ENCODE results near the gene ACMSD.
A peak's percentile ranks its signal among the peaks of the same experiment; 100 is the strongest.
"Not testable (repeated sequence)": the region's sequence is repeated elsewhere in the genome, so short reads cannot be mapped to it uniquely, and the experiment has no call there.

ACMSD gene

GRCh38 chr2:134903701-134904100, 65.3 kb downstream of the ACMSD start:
- no CpG with 5 or more reads among the region's 13 CpGs for WGBS (ENCODE audit: insufficient coverage, insufficient read length)
- H3K27me3 ChIP-seq (ENCODE audit: control insufficient read depth, insufficient read depth, low read length); H3K27ac ChIP-seq (ENCODE audit: low read length); H3K4me3 ChIP-seq (ENCODE audit: low read length); H3K9me3 ChIP-seq (ENCODE audit: control insufficient read depth, insufficient read depth, low read length); DNase-seq (ENCODE audit: low read depth, low spot score); H3K4me1 ChIP-seq (ENCODE audit: control insufficient read depth, insufficient read depth, low read length); H3K36me3 ChIP-seq (ENCODE audit: control insufficient read depth, insufficient read depth, low read length): not testable (repeated sequence)

- WGBS (ENCODE audit: insufficient coverage, insufficient read length): no CpG with 5 or more reads among the region's 2 CpGs
- no peak overlapping the region for H3K4me3 ChIP-seq (ENCODE audit: low read length)
- no peak for DNase-seq (ENCODE audit: low read depth, low spot score)
Measured at GRCh38 chr2:134905168-134905567, 66.8 kb downstream of the ACMSD start.

GRCh38 chr2:134906726-134907125, 68.3 kb downstream of the ACMSD start:
- no CpG with 5 or more reads among the region's 2 CpGs for WGBS (ENCODE audit: insufficient coverage, insufficient read length)
- no peaks in the 10 kb centered on the region for H3K9me3 ChIP-seq (ENCODE audit: control insufficient read depth, insufficient read depth, low read length)
- DNase-seq (ENCODE audit: low read depth, low spot score): no peak
- no peaks in the 10 kb centered on the region for H3K4me1 ChIP-seq (ENCODE audit: control insufficient read depth, insufficient read depth, low read length)
- no peak overlapping the region for H3K27ac ChIP-seq (ENCODE audit: low read length)
- no peaks in the 10 kb centered on the region for H3K36me3 ChIP-seq (ENCODE audit: control insufficient read depth, insufficient read depth, low read length)
- H3K27me3 ChIP-seq (ENCODE audit: control insufficient read depth, insufficient read depth, low read length): no peaks in the 10 kb centered on the region
- no peak overlapping the region for H3K4me3 ChIP-seq (ENCODE audit: low read length)

More at GRCh38 chr2:134905168-134905567, 66.8 kb downstream of the ACMSD start:
- Histone ChIP-seq H3K4me1 (ENCODE audit: control insufficient read depth, insufficient read depth, low read length) (no peaks in the 10 kb centered on the region), H3K9me3 (ENCODE audit: control insufficient read depth, insufficient read depth, low read length) (no peaks in the 10 kb centered on the region), H3K36me3 (ENCODE audit: control insufficient read depth, insufficient read depth, low read length) (no peaks in the 10 kb centered on the region), H3K27ac (ENCODE audit: low read length) (no peak overlapping the region), H3K27me3 (ENCODE audit: control insufficient read depth, insufficient read depth, low read length) (no peaks in the 10 kb centered on the region)

DNA sequence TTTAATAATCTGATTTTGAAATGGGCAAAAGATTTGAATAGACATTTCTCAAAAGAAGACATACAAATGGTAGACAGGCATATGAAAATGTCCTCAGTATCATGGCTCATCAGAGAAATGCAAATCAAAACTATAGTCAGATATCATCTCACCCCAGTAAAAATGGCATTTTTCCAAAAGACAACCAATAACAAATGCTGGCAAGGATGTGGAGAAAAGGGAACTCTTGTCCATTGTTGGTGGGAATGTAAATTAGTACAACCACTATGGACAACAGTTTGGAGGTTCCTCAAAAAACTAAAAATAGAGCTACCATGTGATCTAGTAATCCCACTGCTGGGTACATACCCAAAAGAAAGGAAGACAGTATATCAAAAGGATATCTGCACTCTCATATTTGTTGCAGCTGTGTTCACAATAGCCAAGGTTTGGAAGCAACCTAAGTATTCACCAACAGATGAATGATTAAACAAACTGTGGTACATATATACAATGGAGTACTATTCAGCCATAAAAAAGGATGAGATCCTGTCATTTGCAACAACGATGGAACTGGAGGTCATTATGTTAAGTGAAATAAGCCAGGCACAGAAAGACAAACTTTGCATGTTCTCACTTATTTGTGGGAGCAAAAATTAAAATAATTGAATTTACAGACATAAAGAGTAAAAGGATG, 69.2 kb downstream of the ACMSD start:
- whole genome bisulfite sequencing (ENCODE audit: insufficient coverage, insufficient read length): no CpG with 5 or more reads among the region's 1 CpG
- H3K27me3 ChIP-seq (ENCODE audit: control insufficient read depth, insufficient read depth, low read length); H3K4me3 ChIP-seq (ENCODE audit: low read length); H3K9me3 ChIP-seq (ENCODE audit: control insufficient read depth, insufficient read depth, low read length); DNase-seq (ENCODE audit: low read depth, low spot score); H3K27ac ChIP-seq (ENCODE audit: low read length); H3K4me1 ChIP-seq (ENCODE audit: control insufficient read depth, insufficient read depth, low read length); H3K36me3 ChIP-seq (ENCODE audit: control insufficient read depth, insufficient read depth, low read length): not testable (repeated sequence)

DNA sequence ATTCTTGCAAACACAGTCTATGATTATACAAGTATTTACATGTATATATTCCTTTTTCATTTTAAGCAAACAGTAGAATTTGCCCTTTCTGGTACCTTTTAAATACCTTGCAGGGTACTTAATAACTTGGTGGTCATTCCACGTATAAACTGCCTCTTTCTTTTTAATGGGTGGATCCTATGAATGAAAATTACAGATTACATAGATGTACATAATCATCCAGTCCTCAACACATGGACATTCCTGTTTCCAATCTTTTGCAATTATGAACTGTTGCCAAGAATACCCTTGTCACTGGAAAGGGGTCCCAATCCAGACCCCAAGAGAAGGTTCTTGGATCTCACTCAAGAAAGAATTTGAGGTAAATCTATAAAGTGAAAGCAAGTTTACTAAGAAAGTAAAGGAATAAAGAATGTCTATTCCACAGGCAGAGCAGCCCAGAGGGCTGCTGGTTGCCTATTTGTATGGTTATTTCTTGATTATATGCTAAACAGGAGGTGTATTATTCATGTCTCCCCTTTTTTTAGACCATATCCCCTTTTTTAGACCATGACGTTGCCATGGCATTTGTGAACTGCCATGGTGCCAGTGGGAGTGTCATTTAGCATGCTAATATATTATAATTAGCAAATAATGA, 72.5 kb downstream of the ACMSD start:
- Histone ChIP-seq H3K9me3 (ENCODE audit: control insufficient read depth, insufficient read depth, low read length) (no peaks in the 10 kb centered on the region), H3K27me3 (ENCODE audit: control insufficient read depth, insufficient read depth, low read length) (no peaks in the 10 kb centered on the region), H3K27ac (ENCODE audit: low read length) (no peak overlapping the region), H3K4me3 (ENCODE audit: low read length) (no peak overlapping the region), H3K36me3 (ENCODE audit: control insufficient read depth, insufficient read depth, low read length) (no peaks in the 10 kb centered on the region), H3K4me1 (ENCODE audit: control insufficient read depth, insufficient read depth, low read length) (no peaks in the 10 kb centered on the region)
- no CpG with 5 or more reads among the region's 2 CpGs for WGBS (ENCODE audit: insufficient coverage, insufficient read length)
- no peak for DNase-seq (ENCODE audit: low read depth, low spot score)

DNA sequence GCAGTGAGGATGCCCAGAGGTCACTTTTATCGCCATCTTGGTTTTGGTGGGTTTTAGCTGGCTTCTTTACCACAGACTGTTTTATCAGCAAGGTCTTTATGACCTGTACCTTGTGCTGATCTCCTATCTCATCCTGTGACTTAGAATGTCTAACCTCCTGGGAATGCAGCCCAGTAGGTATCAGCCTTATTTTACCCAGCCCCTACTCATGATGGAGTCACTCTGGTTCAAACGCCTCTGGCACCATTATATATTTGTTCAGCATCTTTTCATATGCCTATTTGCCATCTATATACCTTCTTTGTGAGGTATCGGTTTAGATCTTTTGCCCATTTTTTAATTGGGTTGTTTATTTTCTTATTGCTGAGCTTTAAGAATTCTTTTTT, 73.0 kb downstream of the ACMSD start:
- Histone ChIP-seq H3K4me3 (ENCODE audit: low read length) (no peak overlapping the region), H3K4me1 (ENCODE audit: control insufficient read depth, insufficient read depth, low read length) (no peaks in the 10 kb centered on the region), H3K9me3 (ENCODE audit: control insufficient read depth, insufficient read depth, low read length) (no peaks in the 10 kb centered on the region), H3K27me3 (ENCODE audit: control insufficient read depth, insufficient read depth, low read length) (no peaks in the 10 kb centered on the region), H3K36me3 (ENCODE audit: control insufficient read depth, insufficient read depth, low read length) (no peaks in the 10 kb centered on the region), H3K27ac (ENCODE audit: low read length) (no peak overlapping the region)
- no CpG with 5 or more reads among the region's 3 CpGs for WGBS (ENCODE audit: insufficient coverage, insufficient read length)
- no peak for DNase-seq (ENCODE audit: low read depth, low spot score)

DNA sequence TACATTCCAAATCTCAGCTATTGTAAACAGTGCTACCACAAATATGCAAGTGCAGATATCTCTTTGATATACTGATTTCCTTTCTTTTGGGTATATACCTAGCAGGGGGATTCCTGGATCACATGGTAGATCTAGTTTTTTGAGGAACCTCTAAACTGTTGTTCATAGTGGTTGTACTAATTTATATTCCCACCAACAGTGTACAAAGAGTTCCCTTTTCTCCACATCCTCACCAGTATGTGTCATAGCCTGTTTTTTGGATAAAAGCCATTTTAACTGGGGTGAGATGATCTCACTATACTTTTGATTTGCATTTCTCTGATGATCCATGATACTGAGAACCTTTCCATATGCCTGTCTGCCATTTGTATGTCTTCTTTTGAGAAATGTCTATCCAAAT, 73.9 kb downstream of the ACMSD start:
- Histone ChIP-seq H3K4me1 (ENCODE audit: control insufficient read depth, insufficient read depth, low read length) (no peaks in the 10 kb centered on the region), H3K9me3 (ENCODE audit: control insufficient read depth, insufficient read depth, low read length) (no peaks in the 10 kb centered on the region), H3K27ac (ENCODE audit: low read length) (no peak overlapping the region), H3K36me3 (ENCODE audit: control insufficient read depth, insufficient read depth, low read length) (no peaks in the 10 kb centered on the region), H3K27me3 (ENCODE audit: control insufficient read depth, insufficient read depth, low read length) (no peaks in the 10 kb centered on the region), H3K4me3 (ENCODE audit: low read length) (no peak overlapping the region)
- no peak for DNase-seq (ENCODE audit: low read depth, low spot score)

DNA sequence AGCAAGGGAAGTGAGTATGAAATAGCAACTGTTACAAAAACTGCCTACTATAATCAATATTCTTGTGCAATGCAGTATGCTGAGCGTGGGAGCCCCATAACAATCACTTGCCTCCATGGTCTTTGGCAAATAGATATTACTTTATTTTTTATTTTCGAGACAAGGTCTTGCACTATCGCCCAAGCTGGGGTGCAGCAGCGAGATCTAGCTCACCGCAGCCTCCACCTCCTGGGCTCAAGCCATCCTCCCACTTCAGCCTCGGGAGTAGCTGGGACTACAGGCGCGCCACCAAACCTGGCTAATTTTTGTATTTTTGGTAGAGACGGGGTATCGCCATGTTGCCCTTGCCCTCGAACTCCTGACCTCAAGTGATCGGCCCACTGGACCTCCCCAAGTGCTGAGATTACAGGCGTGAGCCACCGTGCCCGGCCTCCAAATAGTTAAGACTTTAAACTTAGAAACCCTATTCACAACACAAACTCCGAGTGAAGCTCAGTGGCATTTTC, 79.0 kb downstream of the ACMSD start:
- no peak for DNase-seq (ENCODE audit: low read depth, low spot score)
- WGBS (ENCODE audit: insufficient coverage, insufficient read length): no CpG with 5 or more reads among the region's 16 CpGs
- H3K4me1 ChIP-seq (ENCODE audit: control insufficient read depth, insufficient read depth, low read length): no peaks in the 10 kb centered on the region
- H3K27me3 ChIP-seq (ENCODE audit: control insufficient read depth, insufficient read depth, low read length): no peaks in the 10 kb centered on the region
- H3K27ac ChIP-seq (ENCODE audit: low read length): no peak overlapping the region
- H3K36me3 ChIP-seq (ENCODE audit: control insufficient read depth, insufficient read depth, low read length): no peaks in the 10 kb centered on the region
- H3K4me3 ChIP-seq (ENCODE audit: low read length): peak overlapping the region; percentile 63; the same call in 1 of the 2 replicates
- no peaks in the 10 kb centered on the region for H3K9me3 ChIP-seq (ENCODE audit: control insufficient read depth, insufficient read depth, low read length)

DNA sequence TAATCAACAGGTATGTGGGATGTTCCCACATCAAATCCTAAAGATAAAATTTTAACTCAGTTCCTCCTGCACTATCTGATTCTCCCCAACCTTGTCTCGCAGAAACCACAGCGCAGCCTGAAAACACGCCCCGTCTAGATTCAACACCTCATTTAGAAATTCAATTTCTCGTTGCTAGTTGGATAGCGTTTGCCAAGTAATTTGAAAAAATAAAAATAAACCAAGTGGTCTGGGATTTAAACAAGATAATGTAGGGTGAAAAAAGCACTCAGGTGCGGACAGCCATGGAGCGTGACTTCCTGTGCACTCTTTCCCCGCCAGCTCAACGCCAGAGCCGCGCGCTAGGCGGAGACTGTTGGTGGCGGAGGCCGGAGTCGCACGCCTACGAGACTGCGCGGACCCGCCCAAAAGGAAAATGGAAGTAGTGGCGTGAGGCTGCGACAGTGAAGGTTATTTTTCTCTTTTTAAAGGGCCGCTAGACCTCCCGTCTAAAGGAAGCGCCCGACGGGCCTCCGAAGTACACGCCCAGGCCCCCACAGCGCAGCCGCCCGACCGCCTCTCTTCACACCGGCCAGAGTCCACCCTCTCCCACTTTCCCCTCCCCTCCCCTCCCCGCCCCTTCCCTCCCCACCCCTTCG, 79.6 kb downstream of the ACMSD start:
- no peak overlapping the region for H3K27ac ChIP-seq (ENCODE audit: low read length)
- no peaks in the 10 kb centered on the region for H3K9me3 ChIP-seq (ENCODE audit: control insufficient read depth, insufficient read depth, low read length)
- H3K36me3 ChIP-seq (ENCODE audit: control insufficient read depth, insufficient read depth, low read length): no peaks in the 10 kb centered on the region
- no CpG with 5 or more reads among the region's 38 CpGs for WGBS (ENCODE audit: insufficient coverage, insufficient read length)
- peak overlapping the region; percentile 63; the same call in 1 of the 2 replicates for H3K4me3 ChIP-seq (ENCODE audit: low read length)
- peak; percentile 33 for DNase-seq (ENCODE audit: low read depth, low spot score)
- H3K4me1 ChIP-seq (ENCODE audit: control insufficient read depth, insufficient read depth, low read length): no peaks in the 10 kb centered on the region
- H3K27me3 ChIP-seq (ENCODE audit: control insufficient read depth, insufficient read depth, low read length): no peaks in the 10 kb centered on the region

DNA sequence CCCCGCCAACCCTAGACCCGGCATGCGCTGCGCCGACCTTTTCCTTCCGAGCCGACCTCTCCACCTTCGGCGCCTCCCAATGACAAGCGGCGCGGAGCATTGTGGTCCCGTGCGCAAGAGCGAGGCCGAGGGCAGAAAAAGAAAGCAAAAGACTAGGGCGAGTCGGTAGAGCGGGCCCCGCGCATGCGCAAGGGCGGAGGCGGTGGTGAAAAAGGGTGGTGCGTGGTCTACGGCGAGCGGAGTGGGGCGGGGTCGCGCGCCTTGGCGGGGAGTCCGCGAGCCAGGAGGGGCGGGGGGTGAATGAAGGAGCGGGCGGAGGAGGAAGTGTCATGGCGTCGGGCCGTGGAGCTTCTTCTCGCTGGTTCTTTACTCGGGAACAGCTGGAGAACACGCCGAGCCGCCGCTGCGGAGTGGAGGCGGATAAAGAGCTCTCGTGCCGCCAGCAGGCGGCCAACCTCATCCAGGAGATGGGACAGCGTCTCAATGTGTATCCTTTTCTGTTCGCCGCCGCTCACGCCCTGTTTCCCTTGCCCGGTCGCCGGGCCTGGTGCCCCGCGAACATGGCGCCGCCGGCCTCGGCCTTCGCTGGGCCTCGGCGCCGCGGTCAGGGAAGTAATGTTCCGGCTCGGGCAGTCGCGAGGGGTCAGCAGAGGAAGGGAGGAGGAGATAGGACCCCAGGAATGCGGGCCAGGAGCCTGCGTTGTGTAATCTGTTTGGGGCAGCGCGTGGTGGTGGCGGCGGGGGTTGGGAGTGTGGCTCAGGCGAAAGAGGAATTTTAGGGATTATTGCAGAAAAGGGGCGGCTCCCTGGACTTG, 80.3 kb downstream of the ACMSD start, which contains the start of gene CCNT2:
Gene CCNT2 (plus strand): TSS at position 297 of the 815 bp plus-strand sequence. CDS start 33 bp downstream, at position 330.
- WGBS (ENCODE audit: insufficient coverage, insufficient read length): no CpG with 5 or more reads among the region's 83 CpGs
- H3K36me3 ChIP-seq (ENCODE audit: control insufficient read depth, insufficient read depth, low read length): no peaks in the 10 kb centered on the region
- peak; percentile 94 for DNase-seq (ENCODE audit: low read depth, low spot score)

More for the DNA sequence above, 80.3 kb downstream of the ACMSD start, which contains the start of gene CCNT2:
- Histone ChIP-seq H3K9me3 (ENCODE audit: control insufficient read depth, insufficient read depth, low read length) (no peaks in the 10 kb centered on the region), H3K27me3 (ENCODE audit: control insufficient read depth, insufficient read depth, low read length) (no peaks in the 10 kb centered on the region), H3K4me1 (ENCODE audit: control insufficient read depth, insufficient read depth, low read length) (no peaks in the 10 kb centered on the region), H3K27ac (ENCODE audit: low read length) (no peak within 1 kb of the TSS), H3K4me3 (ENCODE audit: low read length) (peak within 1 kb of the TSS; percentile 75)

All from iPS DF 6.9 (cell line).